GM21825 (cell line): ENCODE results near the gene PCBP3.
"Not testable (repeated sequence)": the region's sequence is repeated elsewhere in the genome, so short reads cannot be mapped to it uniquely, and the experiment has no call there.

ENCODE experiments used
- ATAC-seq: cut with Tn5 transposase; IDR thresholded peaks from one replicate; pipeline ENCODE4 v1.9.1; 2021; ENCODE audit warnings: mild to moderate bottlenecking, moderate library complexity; ENCODE audit not compliant: unreplicated experiment

The PCBP3 gene

GRCh38 chr21:45643021-45643980, at the start of gene PCBP3:
TSS of gene PCBP3 (plus strand) at chr21:45643725. CDS start at chr21:45850086, 206,361 bp downstream.
- peak; percentile 57 for ATAC-seq

- no peak for ATAC-seq
Measured at GRCh38 chr21:45594721-45595489, 48.6 kb upstream of the PCBP3 start.

- ATAC-seq = no peak
Measured at GRCh38 chr21:45595574-45596295, 47.8 kb upstream of the PCBP3 start.

GRCh38 chr21:45596704-45597318, 46.7 kb upstream of the PCBP3 start:
- ATAC-seq = no peak

- no peak for ATAC-seq
Measured at GRCh38 chr21:45598109-45598508, 45.4 kb upstream of the PCBP3 start.

GRCh38 chr21:45598666-45599065, 44.9 kb upstream of the PCBP3 start:
- ATAC-seq = no peak

GRCh38 chr21:45599146-45599581, 44.4 kb upstream of the PCBP3 start:
- ATAC-seq = no peak

GRCh38 chr21:45600248-45600647, 43.3 kb upstream of the PCBP3 start:
- ATAC-seq = no peak

- no peak for ATAC-seq
Measured at GRCh38 chr21:45601551-45601950, 42.0 kb upstream of the PCBP3 start.

GRCh38 chr21:45602106-45602505, 41.4 kb upstream of the PCBP3 start:
- ATAC-seq = no peak

GRCh38 chr21:45603481-45603880, 40.0 kb upstream of the PCBP3 start:
- no peak for ATAC-seq

- not testable (repeated sequence) for ATAC-seq
Measured at GRCh38 chr21:45604681-45605080, 38.8 kb upstream of the PCBP3 start.

GRCh38 chr21:45607021-45607908, 36.3 kb upstream of the PCBP3 start:
- no peak for ATAC-seq

- ATAC-seq = no peak
Measured at GRCh38 chr21:45607909-45608295, 35.6 kb upstream of the PCBP3 start.

- ATAC-seq = not testable (repeated sequence)
Measured at GRCh38 chr21:45608747-45609470, 34.6 kb upstream of the PCBP3 start.

- ATAC-seq = not testable (repeated sequence)
Measured at GRCh38 chr21:45609616-45610015, 33.9 kb upstream of the PCBP3 start.

GRCh38 chr21:45611296-45611695, 32.2 kb upstream of the PCBP3 start:
- no peak for ATAC-seq

GRCh38 chr21:45611939-45612664, 31.4 kb upstream of the PCBP3 start:
- ATAC-seq = no peak
